Kidney (tissue), 14 donors: Measurements from ENCODE around the gene GPR152. TPM values are rescaled to one million over a fixed set of nuclear protein-coding genes. Genes with fewer than 3 reads are reported as not detected.
A peak's percentile ranks its signal among the peaks of the same experiment; 100 is the strongest.
"Not testable (repeated sequence)": the region's sequence is repeated elsewhere in the genome, so short reads cannot be mapped to it uniquely, and the experiment has no call there.

Source experiments
- DNase-seq, 5 donors: peaks; one replicate each; pipeline ENCODE4 v3.0.0-alpha.2; 2013 to 2020
- FAIRE-seq: peaks from 2 replicates; lab custom pipeline; 2012; peaks lifted over from hg19 to GRCh38; lab: Jason Lieb, UNC
- H3K27ac ChIP-seq, 2 donors: one replicate each; pipeline ENCODE4 v1.7.0; 2013; ENCODE audit warnings: low read depth in 2 of 2, low read length in 2 of 2, inconsistent platforms in 1 of 2
- H3K27me3 ChIP-seq: one replicate; pipeline ENCODE4 v1.7.1; 2013; ENCODE audit warnings: low read length, inconsistent platforms; ENCODE audit not compliant: control insufficient read depth, insufficient read depth
- H3K36me3 ChIP-seq, 3 donors: one replicate each; pipeline versions ENCODE4 v1.7.0 to v1.7.1; 2013; ENCODE audit warnings: low read length in 3 of 3, control low read depth in 1 of 3, inconsistent platforms in 1 of 3; ENCODE audit not compliant: insufficient read depth in 3 of 3, control insufficient read depth in 2 of 3
- H3K4me1 ChIP-seq, 3 donors: one replicate each; pipeline versions ENCODE4 v1.7.0 to v1.7.1; 2013; ENCODE audit warnings: low read length in 3 of 3, inconsistent platforms in 1 of 3, low read depth in 1 of 3; ENCODE audit not compliant: control insufficient read depth in 2 of 3, insufficient read depth in 2 of 3
- H3K4me3 ChIP-seq, 3 donors: one replicate each; pipeline versions ENCODE4 v1.7.0 to v1.8.1; 2013; ENCODE audit warnings: low read length in 3 of 3, control low read depth in 1 of 3, inconsistent platforms in 1 of 3
- H3K9ac ChIP-seq, 3 donors: one replicate each; pipeline versions ENCODE4 v1.7.0 to v1.7.1; 2013; ENCODE audit warnings: low read length in 3 of 3, control low read depth in 1 of 3, inconsistent platforms in 1 of 3
- H3K9me3 ChIP-seq, 3 donors: one replicate each; pipeline versions ENCODE4 v1.7.0 to v1.7.1; 2013; ENCODE audit warnings: low read length in 3 of 3, control low read depth in 1 of 3, inconsistent platforms in 1 of 3; ENCODE audit not compliant: control insufficient read depth in 2 of 3, insufficient read depth in 1 of 3
- CTCF ChIP-seq: IDR thresholded peaks from 3 replicates; pipeline ENCODE4 v1.5.1; 2012; ENCODE audit warnings: mild to moderate bottlenecking, moderate library complexity, borderline replicate concordance; ENCODE audit not compliant: insufficient read depth; ENCODE audit errors: extremely low read depth
- intact Hi-C: fragments of 100-400 bp; cut with DNase I; formaldehyde crosslinking; loops from one replicate; pipeline ENCODE4 v1.11.1; 2022
- microRNA-seq: library from miRNA; unstranded; fragments of <30 nt; microRNA quantifications from one replicate; pipeline ENCODE4 v1.2.0, GENCODE V29; 2020
- polyA plus RNA-seq: library from polyadenylated mRNA; stranded (reverse); fragments of 350-450 nt; fragmentation: Illumina TruSeq; extraction: RNeasy Lipid Tissue Mini Kit (QIAGEN cat#74804); gene quantifications from one replicate; pipeline ENCODE4 v1.2.3, GENCODE V29; 2014; ENCODE audit warnings: low read depth, low replicate concordance; ENCODE audit not compliant: insufficient read depth
- total RNA-seq: library from RNA; stranded (reverse); fragmentation: NEBNext Ultra II Directional; extraction: Animal tissue kit (Norgen Biotek cat#: 25700); gene quantifications from one replicate; pipeline ENCODE4 v1.2.1, GENCODE V29; 2021
- donor health status: control.
- donor health status: control.
- donor health status: control.
- donor health status: control.
- donor health status: control.
- donor health status: DM: yes; HTN: yes; CAD: no.
- donor health status: Normal renal cell carcinoma (clear cell type).

Gene GPR152
- total and polyA plus RNA-seq, 2 donors from 2014 or later: not detected

GRCh38 chr11:67404515-67405195 lies 47.9 kb downstream of the GPR152 start:
- H3K27me3 ChIP-seq: no peaks in the 10 kb centered on the region
- no peak for FAIRE-seq

DNA sequence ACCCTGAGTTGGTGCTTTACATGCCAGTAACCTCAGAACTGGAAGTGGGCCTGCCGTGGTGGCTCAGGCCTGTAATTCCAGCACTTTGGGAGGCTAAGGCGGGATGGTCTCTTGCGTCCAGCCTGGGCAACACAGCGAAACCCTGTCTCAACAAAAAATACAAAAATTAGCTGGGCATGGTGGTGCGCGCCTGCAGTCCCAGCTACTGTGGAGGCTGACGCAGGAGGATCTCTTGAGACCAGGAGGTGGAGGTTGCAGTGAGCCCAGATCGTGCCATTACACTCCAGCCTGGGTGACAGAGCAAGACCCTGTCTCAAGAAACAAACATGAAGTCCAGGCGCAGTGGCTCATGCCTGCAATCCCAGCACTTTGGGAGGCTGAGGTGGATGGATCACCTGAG lies 49.4 kb downstream of the GPR152 start:
- H3K4me1 ChIP-seq: peaks cover 0 to 15% (median 5%) of the 10 kb centered on the region in 3 donors
- H3K27ac ChIP-seq, intact Hi-C loops, FAIRE-seq, H3K9me3 ChIP-seq, DNase-seq, H3K27me3 ChIP-seq, H3K36me3 ChIP-seq, H3K9ac ChIP-seq, H3K4me3 ChIP-seq: not testable (repeated sequence)

More at GRCh38 chr11:67404515-67405195, 47.9 kb downstream of the GPR152 start:
- Histone ChIP-seq H3K36me3 (no peaks in the 10 kb centered on the region), H3K9ac (no peak overlapping the region), H3K9me3 (no peaks in the 10 kb centered on the region), H3K4me1 (peaks cover 0 to 11% (median 5%) of the 10 kb centered on the region in 3 donors), H3K27ac (no peak overlapping the region), H3K4me3 (no peak overlapping the region)
- intact Hi-C loops: no loop called here
- TF ChIP-seq CTCF: no peak
- DNase-seq: peak in 1 of 5 donors; percentile 80

GRCh38 chr11:67402192-67402839 lies 50.2 kb downstream of the GPR152 start:
- FAIRE-seq, DNase-seq, H3K9me3 ChIP-seq, H3K27me3 ChIP-seq, intact Hi-C loops: not testable (repeated sequence)
- Histone ChIP-seq H3K36me3 (peaks cover 0 to 17% (median 2%) of the 10 kb centered on the region in 3 donors), H3K9ac (peak overlapping the region in 2 of 3 donors; percentile 39 to 65), H3K4me3 (peak overlapping the region; percentile 60 to 70 (median 61)), H3K27ac (peak overlapping the region; percentile 11 to 78), H3K4me1 (peaks cover 0 to 15% (median 5%) of the 10 kb centered on the region in 3 donors)

DNA sequence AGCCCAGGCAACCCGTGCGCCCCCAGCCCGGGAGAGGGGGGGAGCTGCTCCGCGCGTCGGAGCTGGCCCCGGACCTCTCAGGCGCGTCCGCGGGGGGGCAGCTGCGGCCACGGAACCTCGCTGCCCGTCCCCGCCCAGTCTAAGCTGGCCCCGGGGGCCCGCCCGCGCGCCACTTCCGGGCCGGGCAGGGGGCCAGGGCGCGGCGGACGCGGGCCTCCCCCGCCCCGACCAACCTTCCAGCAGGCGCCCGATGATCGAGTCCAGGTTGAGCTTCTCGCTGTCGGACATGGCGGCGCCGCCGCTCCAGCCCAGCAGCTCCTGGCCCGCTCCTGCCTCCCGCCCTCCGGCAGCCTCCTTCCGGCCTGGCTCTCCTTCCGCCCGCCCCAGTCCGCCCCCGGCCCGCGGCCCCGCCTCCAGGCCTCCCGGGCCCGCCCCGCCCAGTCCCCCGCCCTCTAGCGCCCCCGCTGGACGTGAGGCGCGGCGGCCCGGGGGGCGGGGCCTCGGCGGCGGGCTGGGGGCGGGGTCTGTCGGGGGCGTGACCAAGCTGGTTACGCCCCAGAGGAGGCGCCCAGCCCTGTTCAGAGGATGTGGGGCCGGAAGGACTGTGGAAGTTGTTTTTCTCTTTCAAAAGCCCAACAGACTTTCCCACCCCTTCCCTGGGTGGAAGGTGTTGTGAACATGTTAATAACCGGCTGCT lies 50.9 kb downstream of the GPR152 start, which contains the start of gene PPP1CA:
Gene PPP1CA, minus strand, starts transcription at position 364 of the 697 bp plus-strand sequence. Its CDS starts 76 bp downstream, at position 288.
- peak; percentile 19 for TF ChIP-seq CTCF
- H3K27me3 ChIP-seq: no peaks in the 10 kb centered on the region
- no peak for FAIRE-seq
- H3K4me1 ChIP-seq: peaks cover 0 to 15% (median 5%) of the 10 kb centered on the region in 3 donors
- intact Hi-C loops: no loop called here
- peak within 1 kb of the TSS; percentile 78 to 88 for H3K27ac ChIP-seq
- peaks cover 0 to 19% (median 2%) of the 10 kb centered on the region in 3 donors for H3K36me3 ChIP-seq
- peak; percentile 94 to 97 (median 96) for DNase-seq
- peak within 1 kb of the TSS; percentile 39 to 92 (median 90) for H3K9ac ChIP-seq
- no peaks in the 10 kb centered on the region for H3K9me3 ChIP-seq
- peak within 1 kb of the TSS; percentile 61 to 83 (median 71) for H3K4me3 ChIP-seq

Small RNA genes lying within 50 kb of the gene (microRNA-seq; reads per million reads assigned to microRNA genes)
- not detected for gene MIR6752

Other genes with a start within 250 kb of the GPR152 start
- 80.8 TPM for gene GRK2, start 186.3 kb downstream of the GPR152 start, total RNA-seq
- gene GRK2, start 186.3 kb downstream of the GPR152 start, polyA plus RNA-seq: 28.2 TPM
- 68.3 TPM for gene ANKRD13D, start 163.4 kb downstream of the GPR152 start, total RNA-seq
- gene ANKRD13D, start 163.4 kb downstream of the GPR152 start, polyA plus RNA-seq: 21.9 TPM
- gene SSH3, start 149.2 kb downstream of the GPR152 start, total RNA-seq: 68.9 TPM
- gene SSH3, start 149.2 kb downstream of the GPR152 start, polyA plus RNA-seq: 25.0 TPM
- 54.4 TPM for gene POLD4, start 99.2 kb downstream of the GPR152 start, total RNA-seq
- gene POLD4, start 99.2 kb downstream of the GPR152 start, polyA plus RNA-seq: 174 TPM
- 15.8 TPM for gene CLCF1, start 79.1 kb downstream of the GPR152 start, total RNA-seq
- 5.7 TPM for gene CLCF1, start 79.1 kb downstream of the GPR152 start, polyA plus RNA-seq
- 17.8 TPM for gene RAD9A, start 60.7 kb downstream of the GPR152 start, total RNA-seq
- gene RAD9A, start 60.7 kb downstream of the GPR152 start, polyA plus RNA-seq: 16.4 TPM
- 155 TPM for gene PPP1CA, start 50.9 kb downstream of the GPR152 start, total RNA-seq
- 210 TPM for gene PPP1CA, start 50.9 kb downstream of the GPR152 start, polyA plus RNA-seq
- 13.9 TPM for gene TBC1D10C, start 48.6 kb downstream of the GPR152 start, total RNA-seq
- gene TBC1D10C, start 48.6 kb downstream of the GPR152 start, polyA plus RNA-seq: 1.7 TPM
- 1.7 TPM for gene CARNS1, start 37.1 kb downstream of the GPR152 start, total RNA-seq
- 0.80 TPM for gene CARNS1, start 37.1 kb downstream of the GPR152 start, polyA plus RNA-seq
- gene RPS6KB2, start 24.2 kb downstream of the GPR152 start, total RNA-seq: 41.3 TPM
- gene RPS6KB2, start 24.2 kb downstream of the GPR152 start, polyA plus RNA-seq: 45.4 TPM
- gene PTPRCAP, start 15.0 kb downstream of the GPR152 start, total RNA-seq: 20.3 TPM
- gene PTPRCAP, start 15.0 kb downstream of the GPR152 start, polyA plus RNA-seq: 4.7 TPM
- gene CORO1B, start 9.3 kb downstream of the GPR152 start, total RNA-seq: 121 TPM
- 67.2 TPM for gene CORO1B, start 9.3 kb downstream of the GPR152 start, polyA plus RNA-seq
- 3.1 TPM for gene CABP4, start 2.6 kb upstream of the GPR152 start, total RNA-seq
- gene CABP4, start 2.6 kb upstream of the GPR152 start, polyA plus RNA-seq: 0.49 TPM
- 65.5 TPM for gene TMEM134, start 16.5 kb upstream of the GPR152 start, total RNA-seq
- 127 TPM for gene TMEM134, start 16.5 kb upstream of the GPR152 start, polyA plus RNA-seq
- gene AIP, start 30.3 kb upstream of the GPR152 start, total RNA-seq: 61.5 TPM
- 135 TPM for gene AIP, start 30.3 kb upstream of the GPR152 start, polyA plus RNA-seq
- 74.7 TPM for gene PITPNM1, start 52.6 kb upstream of the GPR152 start, total RNA-seq
- 19.3 TPM for gene PITPNM1, start 52.6 kb upstream of the GPR152 start, polyA plus RNA-seq
- 98.4 TPM for gene CDK2AP2, start 55.4 kb upstream of the GPR152 start, total RNA-seq
- 188 TPM for gene CDK2AP2, start 55.4 kb upstream of the GPR152 start, polyA plus RNA-seq
- not detected for gene CABP2, start 70.7 kb upstream of the GPR152 start, total RNA-seq
- not detected for gene CABP2, start 70.7 kb upstream of the GPR152 start, polyA plus RNA-seq
- 800 TPM for gene GSTP1, start 131.1 kb upstream of the GPR152 start, total RNA-seq
- gene GSTP1, start 131.1 kb upstream of the GPR152 start, polyA plus RNA-seq: 1,687 TPM
- 191 TPM for gene NDUFV1, start 154.2 kb upstream of the GPR152 start, total RNA-seq
- gene NDUFV1, start 154.2 kb upstream of the GPR152 start, polyA plus RNA-seq: 395 TPM
- 11.9 TPM for gene NUDT8, start 177.2 kb upstream of the GPR152 start, total RNA-seq
- 57.0 TPM for gene NUDT8, start 177.2 kb upstream of the GPR152 start, polyA plus RNA-seq
- not detected for gene TBX10, start 187.0 kb upstream of the GPR152 start, total RNA-seq
- not detected for gene TBX10, start 187.0 kb upstream of the GPR152 start, polyA plus RNA-seq
- gene ACY3, start 198.0 kb upstream of the GPR152 start, total RNA-seq: 7.7 TPM
- gene ACY3, start 198.0 kb upstream of the GPR152 start, polyA plus RNA-seq: 111 TPM
- gene ALDH3B2, start 221.9 kb upstream of the GPR152 start, total RNA-seq: 1.6 TPM
- 2.1 TPM for gene ALDH3B2, start 221.9 kb upstream of the GPR152 start, polyA plus RNA-seq